ENCODE measurements around the gene CCBE1.
"Not testable (repeated sequence)": the region's sequence is repeated elsewhere in the genome, so short reads cannot be mapped to it uniquely, and the experiment has no call there.

The CCBE1 gene

GRCh38 chr18:59539108-59539507 lies 158.1 kb downstream of the CCBE1 start:
- no peak for DNase-seq (ENCODE audit: low read depth)

DNA sequence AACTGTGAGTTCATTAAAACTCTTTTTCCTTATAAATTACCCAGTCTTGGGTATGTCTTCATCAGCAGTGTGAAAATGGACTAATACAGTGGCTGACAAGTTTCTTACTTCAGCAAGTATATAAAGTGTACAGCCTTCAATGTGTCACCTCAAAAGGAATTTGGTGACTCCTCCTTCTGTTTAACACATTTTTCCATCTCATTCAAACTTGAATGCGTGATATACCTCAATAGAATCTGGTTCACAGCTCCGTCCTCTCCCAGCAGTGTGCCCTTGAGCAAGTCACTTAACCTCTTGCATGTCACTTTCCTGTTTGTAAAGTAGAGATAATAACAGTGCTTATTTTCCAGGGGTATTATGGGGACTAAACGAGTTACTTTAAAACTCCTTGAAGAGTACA lies 159.6 kb downstream of the CCBE1 start:
- DNase-seq (ENCODE audit: low read depth): no peak

DNA sequence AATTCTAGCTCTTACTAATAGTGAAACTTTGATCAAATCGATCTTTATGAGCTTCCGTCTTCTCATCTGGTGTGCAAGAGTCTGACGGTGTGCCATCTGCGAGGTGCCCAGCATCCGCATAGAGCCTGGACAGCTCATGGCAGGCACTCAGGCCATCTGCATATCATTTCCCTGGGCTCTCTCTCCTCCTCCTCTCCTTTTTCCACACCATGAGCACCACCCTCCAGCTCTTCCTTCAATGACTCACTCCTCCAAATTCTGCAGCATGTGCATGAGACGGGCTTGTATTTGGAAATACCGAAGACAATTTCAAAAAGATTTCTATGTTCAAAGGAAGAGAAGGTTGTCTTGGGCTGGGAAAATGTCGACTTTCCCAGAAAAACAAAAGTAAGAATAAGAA lies 161.1 kb downstream of the CCBE1 start:
- no peak for DNase-seq (ENCODE audit: low read depth)

- no peak for DNase-seq (ENCODE audit: low read depth)
These were observed 162.2 kb downstream of the CCBE1 start for GRCh38 chr18:59535055-59535454.

- DNase-seq (ENCODE audit: low read depth): no peak
These were observed 168.4 kb downstream of the CCBE1 start for GRCh38 chr18:59528866-59529265.

DNA sequence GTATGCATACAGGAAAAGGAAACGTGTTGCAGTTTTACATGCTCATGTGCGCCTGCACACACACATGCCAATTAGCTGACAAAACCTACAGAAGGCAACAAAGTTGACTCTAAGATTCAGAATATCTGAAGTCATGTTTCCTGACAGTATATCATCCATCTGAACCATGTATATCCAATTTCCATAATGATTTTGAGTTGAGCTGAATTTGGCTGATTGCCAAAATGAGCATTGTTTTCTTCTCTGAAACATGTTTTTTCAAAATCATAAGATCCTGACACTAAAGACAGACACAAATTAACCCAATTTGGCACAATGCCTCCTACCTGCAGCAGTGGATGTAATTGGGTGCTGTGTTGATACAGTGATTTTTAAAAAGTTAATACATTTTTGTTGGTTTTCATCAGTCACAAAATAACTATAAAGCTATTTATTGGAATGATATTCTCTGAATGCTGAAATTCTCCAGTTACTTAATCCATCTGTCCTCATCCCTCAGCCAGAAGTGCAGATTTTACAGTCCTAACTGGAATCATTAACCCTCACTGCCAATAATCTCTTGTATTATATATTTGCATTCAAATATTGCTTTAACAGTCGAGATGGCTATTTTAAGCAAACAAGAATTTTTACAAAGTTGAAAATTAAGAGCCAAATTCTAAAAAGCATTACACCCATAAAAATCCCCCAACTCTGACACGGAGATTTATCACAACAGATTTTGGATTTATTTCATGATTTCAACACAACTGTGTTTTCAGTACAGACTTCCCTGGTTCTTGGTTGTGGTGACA lies 176.5 kb downstream of the CCBE1 start:
- no peak for DNase-seq (ENCODE audit: low read depth)

GRCh38 chr18:59518705-59519104 lies 178.5 kb downstream of the CCBE1 start:
- DNase-seq (ENCODE audit: low read depth): no peak

DNA sequence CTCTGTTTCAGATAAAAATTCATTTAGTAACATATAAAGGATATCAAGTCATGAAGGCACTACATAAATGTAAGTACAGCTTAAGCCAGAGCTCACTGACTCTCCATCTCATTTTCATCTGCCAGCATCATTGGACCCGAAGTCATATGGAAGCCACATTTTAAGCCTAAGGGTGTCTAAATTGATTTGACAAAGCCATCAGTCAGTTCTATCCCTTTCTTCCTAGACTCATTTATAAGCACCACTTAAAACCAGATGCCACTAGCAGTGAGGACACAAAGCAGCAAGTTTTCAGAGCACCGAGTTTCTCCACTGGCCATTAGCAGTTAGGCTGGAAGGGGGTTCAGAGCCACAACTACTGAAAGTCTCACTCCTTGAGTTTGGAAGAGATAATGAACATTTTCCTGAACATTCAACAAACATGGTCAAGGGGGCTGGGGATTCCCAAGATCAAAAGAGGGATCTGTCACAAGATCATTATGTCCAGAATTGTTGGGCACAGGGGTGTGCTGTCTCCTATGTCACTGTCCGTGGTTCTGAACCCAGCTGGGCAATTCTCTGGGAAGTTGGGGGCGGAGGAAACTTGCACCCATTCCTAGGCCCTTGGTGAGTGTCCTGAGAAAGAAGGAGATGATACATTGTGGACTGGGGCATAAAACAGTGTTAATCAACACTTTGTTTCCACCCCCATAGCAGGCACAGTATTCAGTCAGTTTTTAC lies 179.6 kb downstream of the CCBE1 start:
- no peak for DNase-seq (ENCODE audit: low read depth)

- no peak for DNase-seq (ENCODE audit: low read depth)
These were observed 180.7 kb downstream of the CCBE1 start for GRCh38 chr18:59516356-59517155.

DNA sequence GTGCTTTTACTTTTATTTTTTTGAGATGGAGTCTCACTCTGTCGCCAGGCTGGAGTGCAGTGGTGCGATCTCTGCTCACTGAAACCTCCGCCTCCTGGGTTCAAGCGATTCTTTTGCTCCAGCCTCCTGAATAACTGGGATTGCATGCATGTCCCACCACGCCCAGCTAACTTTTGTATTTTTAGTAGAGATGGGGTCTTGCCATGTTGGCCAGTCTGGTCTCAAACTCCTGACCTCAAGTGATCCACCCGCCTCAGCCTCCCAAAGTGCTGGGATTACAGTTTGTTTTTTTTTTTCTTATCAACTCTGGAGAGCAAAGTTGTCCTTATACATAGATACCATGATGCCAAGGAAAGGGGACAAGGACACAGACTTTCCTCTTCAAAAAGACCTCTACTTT lies 181.3 kb downstream of the CCBE1 start:
- not testable (repeated sequence) for DNase-seq (ENCODE audit: low read depth)

GRCh38 chr18:59515147-59515546 lies 182.1 kb downstream of the CCBE1 start:
- DNase-seq (ENCODE audit: low read depth): no peak

GRCh38 chr18:59514203-59514602 lies 183.0 kb downstream of the CCBE1 start:
- no peak for DNase-seq (ENCODE audit: low read depth)

DNA sequence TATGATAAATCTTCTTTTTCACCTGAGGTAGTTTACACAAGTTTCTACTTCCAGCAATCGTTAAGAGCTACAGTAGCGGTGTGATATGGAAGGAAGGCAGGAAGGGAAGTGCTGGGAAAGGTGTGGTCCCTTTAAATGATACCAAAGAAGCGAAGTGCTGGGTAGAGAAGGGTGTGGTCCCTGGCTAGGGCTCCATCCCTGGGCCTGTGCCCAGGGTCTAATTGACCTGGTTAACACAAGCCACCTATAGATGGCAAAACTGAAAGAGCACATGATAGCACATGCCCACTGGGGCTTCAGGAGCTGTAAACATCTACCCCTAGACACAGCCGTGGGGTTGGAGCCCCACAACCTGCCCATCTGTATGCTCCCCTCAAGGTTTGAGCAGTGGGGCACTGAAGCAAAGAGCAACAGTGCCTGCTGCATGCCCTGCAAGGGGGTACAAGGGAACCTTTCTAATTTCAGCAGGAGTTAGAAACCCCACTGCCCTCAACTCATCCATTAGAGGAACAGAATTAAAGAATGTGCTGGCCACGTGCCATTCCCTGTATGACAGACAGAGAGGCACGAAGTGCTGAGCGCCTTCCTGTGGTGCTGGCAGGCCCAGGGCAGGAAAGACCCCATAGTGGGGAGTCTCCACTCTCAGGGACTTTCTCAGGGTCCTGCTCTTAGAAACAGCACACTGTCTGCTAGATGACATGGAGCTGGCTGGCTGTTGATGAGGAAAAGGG lies 185.0 kb downstream of the CCBE1 start:
- no peak for DNase-seq (ENCODE audit: low read depth)

GRCh38 chr18:59509481-59510442 lies 187.5 kb downstream of the CCBE1 start:
- DNase-seq (ENCODE audit: low read depth): no peak

DNA sequence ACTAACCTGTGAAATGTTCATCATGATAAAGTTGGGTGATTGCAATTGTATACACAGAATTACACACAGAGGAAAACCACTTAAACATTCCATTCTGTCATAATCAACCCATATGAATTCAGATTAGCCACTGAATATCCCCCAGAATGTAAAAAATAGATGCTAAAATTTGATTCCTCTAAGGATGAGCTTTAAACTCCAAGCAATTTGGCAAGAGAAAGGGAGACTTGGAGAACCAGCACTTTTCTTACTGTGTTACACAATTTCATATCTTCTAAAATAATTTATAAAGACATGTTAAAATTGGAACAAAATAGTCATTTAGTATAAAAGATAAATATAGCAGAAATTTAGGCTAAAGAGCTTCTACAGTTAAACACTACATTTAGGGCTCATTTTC lies 191.9 kb downstream of the CCBE1 start:
- DNase-seq (ENCODE audit: low read depth): no peak

DNA sequence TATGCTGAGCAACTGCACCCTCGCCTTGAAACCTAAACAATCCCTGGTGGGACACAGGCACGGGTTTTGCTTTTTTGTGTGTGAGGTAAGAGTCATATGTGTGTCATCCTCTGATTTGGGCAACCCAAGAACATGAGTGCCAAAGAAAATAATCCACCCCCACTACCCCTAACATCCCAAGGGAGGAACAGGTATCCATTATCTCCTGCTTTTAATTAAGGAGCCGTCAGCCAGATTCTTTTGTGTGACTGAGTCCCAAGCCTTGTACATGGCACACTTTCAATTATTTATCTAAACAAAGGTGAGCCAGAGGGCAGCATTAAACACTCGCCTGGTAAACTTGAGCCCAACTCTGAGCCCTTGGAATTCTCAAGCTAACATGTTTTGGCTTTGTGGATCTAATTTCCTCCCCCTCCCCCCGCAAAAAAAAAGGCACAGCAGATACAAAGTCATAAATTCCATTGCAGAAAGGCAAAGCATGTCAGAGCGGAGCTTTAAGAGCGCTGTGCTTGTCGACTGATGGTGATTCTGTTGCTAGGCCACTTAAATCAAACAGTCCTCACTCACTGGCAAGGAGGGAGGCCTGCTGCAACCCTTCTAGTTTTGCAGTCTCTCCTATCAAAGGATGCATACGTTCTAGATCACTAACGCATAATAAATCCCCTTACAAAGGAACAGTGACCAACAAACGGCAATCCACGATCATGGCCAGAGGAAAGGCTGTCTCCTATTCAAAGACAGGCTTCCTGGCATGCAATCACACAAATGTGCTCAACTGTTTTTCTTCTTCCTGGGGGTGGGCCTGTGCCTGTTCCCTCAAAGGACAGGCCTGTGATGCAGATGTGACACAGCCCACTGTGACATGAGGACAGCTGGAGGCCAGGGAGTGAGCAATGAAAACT lies 194.7 kb downstream of the CCBE1 start:
- no peak for DNase-seq (ENCODE audit: low read depth)

- no peak for DNase-seq (ENCODE audit: low read depth)
These were observed 195.3 kb downstream of the CCBE1 start for GRCh38 chr18:59501920-59502273.

DNA sequence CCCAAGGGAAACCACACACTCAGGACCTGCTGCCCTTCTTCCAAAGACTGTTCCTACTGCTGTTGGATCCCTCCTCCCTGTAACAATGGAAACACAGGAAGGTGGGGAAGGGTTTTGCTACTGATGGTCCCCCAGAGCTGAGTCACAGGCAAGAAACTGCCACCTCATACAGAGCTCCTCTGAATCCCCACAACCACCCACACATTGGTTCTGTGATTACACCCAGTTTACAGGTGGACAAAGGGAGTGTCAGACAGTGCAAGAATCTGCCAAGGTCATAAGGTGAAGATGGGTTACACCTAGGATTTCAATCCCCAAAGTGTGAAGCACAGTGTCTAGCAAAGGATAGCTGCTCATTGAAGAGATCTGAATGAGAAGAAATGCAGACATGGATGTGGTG lies 196.5 kb downstream of the CCBE1 start:
- DNase-seq (ENCODE audit: low read depth): no peak

- DNase-seq (ENCODE audit: low read depth): no peak
These were observed 198.6 kb downstream of the CCBE1 start for GRCh38 chr18:59498506-59499086.
